ENCODE results near the gene DNAH5. TPM values are rescaled to one million over a fixed set of nuclear protein-coding genes. Genes with fewer than 3 reads are reported as not detected.

The DNAH5 gene
- total RNA-seq, 4 donors from 2014 or later, result 0.19 to 0.91 (median 0.22) TPM; not detected in 1

- TF ChIP-seq, protein P1, sequence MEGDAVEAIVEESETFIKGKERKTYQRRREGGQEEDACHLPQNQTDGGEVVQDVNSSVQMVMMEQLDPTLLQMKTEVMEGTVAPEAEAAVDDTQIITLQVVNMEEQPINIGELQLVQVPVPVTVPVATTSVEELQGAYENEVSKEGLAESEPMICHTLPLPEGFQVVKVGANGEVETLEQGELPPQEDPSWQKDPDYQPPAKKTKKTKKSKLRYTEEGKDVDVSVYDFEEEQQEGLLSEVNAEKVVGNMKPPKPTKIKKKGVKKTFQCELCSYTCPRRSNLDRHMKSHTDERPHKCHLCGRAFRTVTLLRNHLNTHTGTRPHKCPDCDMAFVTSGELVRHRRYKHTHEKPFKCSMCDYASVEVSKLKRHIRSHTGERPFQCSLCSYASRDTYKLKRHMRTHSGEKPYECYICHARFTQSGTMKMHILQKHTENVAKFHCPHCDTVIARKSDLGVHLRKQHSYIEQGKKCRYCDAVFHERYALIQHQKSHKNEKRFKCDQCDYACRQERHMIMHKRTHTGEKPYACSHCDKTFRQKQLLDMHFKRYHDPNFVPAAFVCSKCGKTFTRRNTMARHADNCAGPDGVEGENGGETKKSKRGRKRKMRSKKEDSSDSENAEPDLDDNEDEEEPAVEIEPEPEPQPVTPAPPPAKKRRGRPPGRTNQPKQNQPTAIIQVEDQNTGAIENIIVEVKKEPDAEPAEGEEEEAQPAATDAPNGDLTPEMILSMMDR (IDR thresholded peaks at IDR 0.05), result no peak
- no peak for TF ChIP-seq POLR2A (IDR thresholded peaks at IDR 0.05)
- peaks cover 0 to 13% (median 0%) of the 10 kb centered on the region in 4 donors for H3K27me3 ChIP-seq
- no peak overlapping the region for H3K4me3 ChIP-seq
- H3K4me1 ChIP-seq, result peaks cover 0 to 9% (median 0%) of the 10 kb centered on the region in 3 donors
- no peaks in the 10 kb centered on the region for H3K36me3 ChIP-seq
- intact Hi-C loops (cut with DNase I), result no loop called here
- DNase-seq, result no peak
- H3K27ac ChIP-seq, result no peak overlapping the region
- no peaks in the 10 kb centered on the region for H3K9me3 ChIP-seq
- WGBS, 2 donors, result 14 to 31% methylated on average over 1 of the region's 1 CpG
These were observed 812 bp downstream of the DNAH5 start for GRCh38 chr5:13943676-13944075.

GRCh38 chr5:13941468-13941867 is 3.0 kb downstream of the DNAH5 start:
- Histone ChIP-seq H3K27me3 (peaks cover 0 to 10% (median 0%) of the 10 kb centered on the region in 4 donors), H3K4me1 (peaks cover 0 to 8% (median 0%) of the 10 kb centered on the region in 3 donors)
- whole genome bisulfite sequencing, 2 donors, result 43 to 57% methylated on average over 2 to 3 of the region's 3 CpGs

GRCh38 chr5:13939638-13940037 is 4.8 kb downstream of the DNAH5 start:
- Histone ChIP-seq H3K9me3 (no peaks in the 10 kb centered on the region), H3K27ac (no peak overlapping the region), H3K4me1 (no peaks in the 10 kb centered on the region), H3K27me3 (no peaks in the 10 kb centered on the region), H3K36me3 (no peaks in the 10 kb centered on the region), H3K4me3 (no peak overlapping the region)
- intact Hi-C loops (cut with DNase I), result no loop called here
- DNase-seq, result no peak
- TF ChIP-seq POLR2A (IDR thresholded peaks at IDR 0.05), result no peak
- TF ChIP-seq, protein P1 (IDR thresholded peaks at IDR 0.05), result no peak
- 84% methylated on average over 6 to 8 of the region's 8 CpGs for WGBS, 2 donors

More at GRCh38 chr5:13941468-13941867, 3.0 kb downstream of the DNAH5 start:
- Histone ChIP-seq H3K36me3 (no peaks in the 10 kb centered on the region), H3K27ac (no peak overlapping the region), H3K9me3 (no peaks in the 10 kb centered on the region), H3K4me3 (no peak overlapping the region)
- intact Hi-C loops (cut with DNase I), result no loop called here
- DNase-seq, result no peak
- no peak for TF ChIP-seq POLR2A (IDR thresholded peaks at IDR 0.05)
- TF ChIP-seq, protein P1 (IDR thresholded peaks at IDR 0.05), result no peak

DNA sequence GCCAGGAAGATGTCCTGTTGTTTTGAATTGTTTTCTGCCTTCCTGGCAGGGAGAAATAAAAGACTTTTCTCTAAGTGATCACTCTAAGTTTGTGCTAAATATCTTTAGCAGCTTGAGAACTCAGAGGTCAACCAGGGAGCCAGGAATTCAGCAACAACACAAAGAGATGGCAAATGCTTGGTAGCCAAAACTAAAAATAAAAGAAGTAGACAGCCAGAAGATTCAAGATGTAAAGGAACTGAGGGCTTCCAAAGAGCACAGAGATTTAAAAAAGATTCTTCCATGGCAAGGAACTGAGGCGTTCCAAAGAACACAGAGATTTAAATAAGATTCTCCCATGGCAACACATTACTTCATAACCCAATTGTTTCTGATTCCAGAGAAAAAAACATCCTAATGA is 9.6 kb downstream of the DNAH5 start:
- WGBS, 2 donors, result 39 to 48% methylated on average over 1 of the region's 1 CpG
- intact Hi-C loops (cut with DNase I), result no loop called here
- Histone ChIP-seq H3K27ac (no peak overlapping the region), H3K9me3 (peaks cover 0 to 10% (median 5%) of the 10 kb centered on the region in 3 donors), H3K36me3 (no peaks in the 10 kb centered on the region), H3K27me3 (no peaks in the 10 kb centered on the region), H3K4me3 (no peak overlapping the region), H3K4me1 (peaks cover 0 to 9% (median 0%) of the 10 kb centered on the region in 3 donors)
- TF ChIP-seq, protein P1 (IDR thresholded peaks at IDR 0.05), result no peak
- TF ChIP-seq POLR2A (IDR thresholded peaks at IDR 0.05), result no peak
- no peak for DNase-seq

DNA sequence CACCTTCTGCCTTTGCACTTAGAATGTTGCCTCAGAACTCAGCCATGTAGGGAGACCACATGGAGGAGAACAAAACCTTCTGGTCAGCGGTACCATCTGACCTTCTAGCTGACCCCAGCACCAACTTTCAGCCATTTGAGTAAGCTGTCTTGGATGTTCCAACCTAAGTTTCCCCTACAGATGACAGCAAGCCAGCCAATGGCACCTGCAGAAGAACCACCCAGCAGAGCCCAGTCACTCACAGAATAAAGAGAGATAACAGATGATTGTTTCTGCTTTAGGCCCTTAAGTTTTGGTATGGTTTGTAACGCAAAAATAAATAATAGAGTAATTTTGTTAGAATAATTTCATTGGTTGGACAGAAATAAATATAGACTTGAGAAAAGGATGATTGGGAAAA is 10.4 kb downstream of the DNAH5 start:
- WGBS, 2 donors, result 62 to 79% methylated on average over 2 of the region's 2 CpGs
- TF ChIP-seq, protein P1 (IDR thresholded peaks at IDR 0.05), result no peak
- TF ChIP-seq POLR2A (IDR thresholded peaks at IDR 0.05), result no peak
- no peak for DNase-seq
- H3K4me3 ChIP-seq, result no peak overlapping the region
- H3K4me1 ChIP-seq, result peaks cover 0 to 9% (median 0%) of the 10 kb centered on the region in 3 donors
- intact Hi-C loops (cut with DNase I), result no loop called here
- H3K36me3 ChIP-seq, result no peaks in the 10 kb centered on the region
- no peaks in the 10 kb centered on the region for H3K27me3 ChIP-seq
- no peak overlapping the region for H3K27ac ChIP-seq
- peaks cover 0 to 10% (median 5%) of the 10 kb centered on the region in 3 donors for H3K9me3 ChIP-seq

All from esophagus squamous epithelium (tissue), 5 donors.